Body of pancreas (tissue), 4 donors: ENCODE measurements around the gene GBP4.

Source experiments
- POLR2A ChIP-seq, 3 donors: fragments of 450-650 bp; IDR thresholded peaks; one replicate each; pipeline ENCODE4 v1.6.1; 2016; ENCODE audit warnings: antibody characterized with exemption in 3 of 3, mild to moderate bottlenecking in 2 of 3
- TF ChIP-seq, protein P1 (sequence below), 7 experiments: fragments of 450-650 bp in 4 of 7; fragments of 200-600 bp in 3 of 7; sonication (generic) in 3 of 7; IDR thresholded peaks; one replicate each; pipeline ENCODE4 v1.5.1; 2016 to 2019; ENCODE audit warnings: antibody characterized with exemption in 7 of 7

DNA sequence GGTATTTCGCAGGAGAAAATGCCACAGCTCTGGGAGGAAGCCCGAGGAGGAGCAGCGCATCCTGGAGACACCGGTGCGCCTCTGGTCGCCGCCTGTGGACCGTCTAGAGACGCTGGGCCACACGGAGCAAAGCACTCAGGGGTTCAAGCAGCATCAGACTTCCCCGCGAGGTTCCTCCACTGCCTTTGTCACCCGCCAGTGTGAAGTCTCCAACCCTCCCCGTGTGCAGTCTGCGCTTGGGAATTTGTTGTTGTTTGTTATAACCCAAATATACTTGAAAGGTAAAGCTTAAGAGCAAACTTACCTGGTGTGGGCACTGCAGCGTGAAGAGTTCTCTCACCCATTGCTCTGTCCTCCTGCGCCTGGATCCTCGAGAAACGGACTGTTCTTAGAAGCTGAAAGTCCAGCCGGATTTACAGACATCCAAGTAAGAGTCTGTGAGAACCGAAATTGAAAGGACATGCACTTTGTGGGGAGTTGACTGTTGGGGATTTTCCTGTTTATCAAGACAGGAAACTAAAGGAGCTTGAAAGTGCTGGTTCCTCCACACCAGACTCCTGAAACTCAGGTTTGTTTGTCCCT is at the start of gene GBP4:
- TF ChIP-seq, protein P1, sequence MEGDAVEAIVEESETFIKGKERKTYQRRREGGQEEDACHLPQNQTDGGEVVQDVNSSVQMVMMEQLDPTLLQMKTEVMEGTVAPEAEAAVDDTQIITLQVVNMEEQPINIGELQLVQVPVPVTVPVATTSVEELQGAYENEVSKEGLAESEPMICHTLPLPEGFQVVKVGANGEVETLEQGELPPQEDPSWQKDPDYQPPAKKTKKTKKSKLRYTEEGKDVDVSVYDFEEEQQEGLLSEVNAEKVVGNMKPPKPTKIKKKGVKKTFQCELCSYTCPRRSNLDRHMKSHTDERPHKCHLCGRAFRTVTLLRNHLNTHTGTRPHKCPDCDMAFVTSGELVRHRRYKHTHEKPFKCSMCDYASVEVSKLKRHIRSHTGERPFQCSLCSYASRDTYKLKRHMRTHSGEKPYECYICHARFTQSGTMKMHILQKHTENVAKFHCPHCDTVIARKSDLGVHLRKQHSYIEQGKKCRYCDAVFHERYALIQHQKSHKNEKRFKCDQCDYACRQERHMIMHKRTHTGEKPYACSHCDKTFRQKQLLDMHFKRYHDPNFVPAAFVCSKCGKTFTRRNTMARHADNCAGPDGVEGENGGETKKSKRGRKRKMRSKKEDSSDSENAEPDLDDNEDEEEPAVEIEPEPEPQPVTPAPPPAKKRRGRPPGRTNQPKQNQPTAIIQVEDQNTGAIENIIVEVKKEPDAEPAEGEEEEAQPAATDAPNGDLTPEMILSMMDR (IDR thresholded peaks at IDR 0.05) = no peak
- no peak for TF ChIP-seq POLR2A (IDR thresholded peaks at IDR 0.05)
